Fibroblast of villous mesenchyme (primary cell): ENCODE measurements around the gene SLC38A2. TPM values are rescaled to one million over a fixed set of nuclear protein-coding genes. Genes with fewer than 3 reads are reported as not detected.

Experiments used
- DNase-seq: peaks from one replicate; pipeline ENCODE4 v3.0.0-alpha.2; 2010; ENCODE audit warnings: low read depth
- H3K4me3 ChIP-seq: 2 replicates; pipeline ENCODE4 v1.5.1; 2011; ENCODE audit warnings: low read depth, mild to moderate bottlenecking, low read length
- CTCF ChIP-seq: IDR thresholded peaks from 2 replicates; pipeline ENCODE4 v1.5.1; 2012; ENCODE audit warnings: low read depth, mild to moderate bottlenecking, low read length; ENCODE audit not compliant: insufficient read depth
- total RNA-seq: library from RNA; depleted of rRNA; stranded (reverse); fragments of >200 nt; gene quantifications from 2 replicates; pipeline ENCODE4 v1.2.3, GENCODE V29; 2012

SLC38A2 gene
- total RNA-seq, 1 donor, result 1,547 TPM

- no peak overlapping the region for H3K4me3 ChIP-seq
- peak; percentile 89 for DNase-seq
- TF ChIP-seq CTCF, result no peak
Observed at GRCh38 chr12:46351886-46352650, 20.5 kb downstream of the SLC38A2 start.

- DNase-seq, result no peak
- H3K4me3 ChIP-seq, result no peak overlapping the region
- no peak for TF ChIP-seq CTCF
Observed at GRCh38 chr12:46351138-46351537, 21.4 kb downstream of the SLC38A2 start.

- no peak overlapping the region for H3K4me3 ChIP-seq
- DNase-seq, result no peak
- no peak for TF ChIP-seq CTCF
Observed at GRCh38 chr12:46349253-46349652, 23.3 kb downstream of the SLC38A2 start.

- TF ChIP-seq CTCF, result no peak
- no peak overlapping the region for H3K4me3 ChIP-seq
- no peak for DNase-seq
Observed at GRCh38 chr12:46343118-46343852, 29.3 kb downstream of the SLC38A2 start.

- peak; percentile 67 for TF ChIP-seq CTCF
- DNase-seq, result peak; percentile 68
- H3K4me3 ChIP-seq, result no peak overlapping the region
Observed at GRCh38 chr12:46342562-46343033, 30.0 kb downstream of the SLC38A2 start.

GRCh38 chr12:46339051-46339450 is 33.5 kb downstream of the SLC38A2 start:
- no peak overlapping the region for H3K4me3 ChIP-seq
- no peak for TF ChIP-seq CTCF
- DNase-seq, result no peak
